NCI-H82 (cell line): ENCODE results near the gene ASB4.

Source experiments
- DNase-seq: peaks from one replicate; lab custom pipeline; 2025; lab: John Stamatoyannopoulos, UW

Gene ASB4

GRCh38 chr7:95478272-95479037 is 7.3 kb upstream of the ASB4 start:
- peak; percentile 22 for DNase-seq

- no peak for DNase-seq
Observed at GRCh38 chr7:95479992-95480624, 5.6 kb upstream of the ASB4 start.

- peak; percentile 65 for DNase-seq
Observed at GRCh38 chr7:95481271-95482165, 4.2 kb upstream of the ASB4 start.

GRCh38 chr7:95482424-95482823 is 3.3 kb upstream of the ASB4 start:
- DNase-seq: peak; percentile 22

- DNase-seq: peak; percentile 21
Observed at GRCh38 chr7:95490231-95490762, 4.6 kb downstream of the ASB4 start.

GRCh38 chr7:95491201-95491600 is 5.5 kb downstream of the ASB4 start:
- no peak for DNase-seq

GRCh38 chr7:95491634-95492314 is 6.0 kb downstream of the ASB4 start:
- peak; percentile 53 for DNase-seq

GRCh38 chr7:95493247-95493646 is 7.5 kb downstream of the ASB4 start:
- DNase-seq: no peak

GRCh38 chr7:95493844-95494243 is 8.1 kb downstream of the ASB4 start:
- no peak for DNase-seq

- peak; percentile 16 for DNase-seq
Observed at GRCh38 chr7:95501261-95501832, 15.6 kb downstream of the ASB4 start.

- DNase-seq: no peak
Observed at GRCh38 chr7:95502403-95502802, 16.7 kb downstream of the ASB4 start.

GRCh38 chr7:95503271-95504131 is 17.8 kb downstream of the ASB4 start:
- no peak for DNase-seq

GRCh38 chr7:95504132-95504588 is 18.4 kb downstream of the ASB4 start:
- peak; percentile 24 for DNase-seq

- DNase-seq: no peak
Observed at GRCh38 chr7:95508780-95509179, 23.0 kb downstream of the ASB4 start.

- peak; percentile 99 for DNase-seq
Observed at GRCh38 chr7:95509199-95509598, 23.5 kb downstream of the ASB4 start.

GRCh38 chr7:95511716-95512260 is 26.0 kb downstream of the ASB4 start:
- peak; percentile 81 for DNase-seq

- DNase-seq: no peak
Observed at GRCh38 chr7:95517458-95517857, 31.7 kb downstream of the ASB4 start.

- no peak for DNase-seq
Observed at GRCh38 chr7:95517870-95518269, 32.1 kb downstream of the ASB4 start.

GRCh38 chr7:95520136-95520535 is 34.4 kb downstream of the ASB4 start:
- DNase-seq: no peak

- DNase-seq: no peak
Observed at GRCh38 chr7:95525503-95525902, 39.8 kb downstream of the ASB4 start.
